AG09309 (cell line): ENCODE data around the gene TCF19.
A peak's percentile ranks its signal among the peaks of the same experiment; 100 is the strongest.

ENCODE experiments used
- DNase-seq: peaks from one replicate; pipeline ENCODE4 v3.0.0-alpha.2; 2010; ENCODE audit warnings: low read depth
- H3K4me3 ChIP-seq: 2 replicates; pipeline ENCODE4 v1.5.1; 2011; ENCODE audit warnings: mild to moderate bottlenecking, low read depth, low read length, moderate library complexity; ENCODE audit not compliant: control insufficient read depth
- TF ChIP-seq, protein P1 (sequence below): IDR thresholded peaks from 2 replicates; pipeline ENCODE4 v1.5.1; 2011; ENCODE audit warnings: mild to moderate bottlenecking, low read depth, low read length, inconsistent platforms; ENCODE audit not compliant: insufficient read depth, control insufficient read depth; ENCODE audit errors: missing control alignments

The TCF19 gene

DNA sequence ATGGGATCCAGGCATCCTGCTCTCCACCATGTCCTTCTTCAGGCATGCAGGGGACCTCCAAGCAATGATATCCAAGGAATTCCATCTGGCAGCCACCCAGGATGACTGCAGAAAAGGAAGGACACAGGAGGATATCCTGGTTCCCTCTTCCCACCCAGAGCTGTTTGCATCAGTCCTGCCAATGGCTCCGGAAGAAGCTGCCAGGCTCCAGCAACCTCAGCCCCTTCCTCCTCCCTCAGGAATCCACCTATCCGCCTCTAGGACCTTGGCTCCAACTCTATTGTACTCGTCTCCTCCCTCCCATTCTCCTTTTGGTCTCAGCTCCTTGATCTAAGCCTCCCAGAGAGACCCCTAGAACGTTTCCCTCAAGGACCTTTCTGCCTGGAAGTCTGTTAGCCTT lies 18.8 kb upstream of the TCF19 start:
- no peak overlapping the region for H3K4me3 ChIP-seq
- TF ChIP-seq, protein P1, sequence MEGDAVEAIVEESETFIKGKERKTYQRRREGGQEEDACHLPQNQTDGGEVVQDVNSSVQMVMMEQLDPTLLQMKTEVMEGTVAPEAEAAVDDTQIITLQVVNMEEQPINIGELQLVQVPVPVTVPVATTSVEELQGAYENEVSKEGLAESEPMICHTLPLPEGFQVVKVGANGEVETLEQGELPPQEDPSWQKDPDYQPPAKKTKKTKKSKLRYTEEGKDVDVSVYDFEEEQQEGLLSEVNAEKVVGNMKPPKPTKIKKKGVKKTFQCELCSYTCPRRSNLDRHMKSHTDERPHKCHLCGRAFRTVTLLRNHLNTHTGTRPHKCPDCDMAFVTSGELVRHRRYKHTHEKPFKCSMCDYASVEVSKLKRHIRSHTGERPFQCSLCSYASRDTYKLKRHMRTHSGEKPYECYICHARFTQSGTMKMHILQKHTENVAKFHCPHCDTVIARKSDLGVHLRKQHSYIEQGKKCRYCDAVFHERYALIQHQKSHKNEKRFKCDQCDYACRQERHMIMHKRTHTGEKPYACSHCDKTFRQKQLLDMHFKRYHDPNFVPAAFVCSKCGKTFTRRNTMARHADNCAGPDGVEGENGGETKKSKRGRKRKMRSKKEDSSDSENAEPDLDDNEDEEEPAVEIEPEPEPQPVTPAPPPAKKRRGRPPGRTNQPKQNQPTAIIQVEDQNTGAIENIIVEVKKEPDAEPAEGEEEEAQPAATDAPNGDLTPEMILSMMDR: no peak
- DNase-seq: no peak

DNA sequence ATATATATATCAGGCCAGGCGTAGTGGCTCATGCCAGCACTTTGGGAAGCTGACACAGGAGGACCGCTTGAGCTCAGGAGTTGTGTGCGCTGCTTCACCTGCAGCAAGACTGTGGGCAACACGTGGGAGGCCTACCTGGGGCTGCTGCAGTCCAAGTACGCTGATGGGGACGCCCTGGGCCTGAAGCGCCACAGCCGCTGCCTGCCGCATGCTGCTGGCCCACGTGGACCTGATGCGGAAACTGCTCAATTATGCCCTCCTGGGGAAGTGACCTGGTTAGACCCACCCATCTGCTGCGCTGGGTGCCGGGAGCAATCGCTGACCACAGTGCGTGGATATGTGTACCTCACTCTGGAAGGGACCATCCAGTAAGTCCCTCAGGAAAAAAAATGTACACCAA lies 17.7 kb upstream of the TCF19 start:
- no peak for DNase-seq
- TF ChIP-seq, protein P1: no peak
- H3K4me3 ChIP-seq: no peak overlapping the region

DNA sequence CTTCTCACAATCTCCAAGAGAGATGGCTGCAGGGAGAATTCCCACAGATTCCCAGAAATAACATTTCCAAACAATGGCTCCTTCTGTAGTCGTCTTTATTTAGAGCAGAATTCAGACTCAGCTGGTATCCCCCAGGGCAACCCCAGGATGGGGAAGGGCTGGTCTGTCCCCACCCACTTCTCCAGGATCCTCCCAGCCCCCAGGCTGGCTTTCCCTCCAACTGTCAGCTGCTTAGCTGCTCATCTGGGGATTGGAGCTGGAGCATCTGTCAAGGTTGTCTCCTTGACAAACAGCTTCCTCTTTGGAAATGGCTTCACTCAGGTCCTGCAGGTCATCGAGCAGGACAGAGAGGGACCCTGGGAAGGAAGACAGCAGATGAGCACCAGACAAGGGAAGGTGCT lies 16.0 kb upstream of the TCF19 start:
- no peak for DNase-seq
- H3K4me3 ChIP-seq: no peak overlapping the region
- TF ChIP-seq, protein P1: no peak

DNA sequence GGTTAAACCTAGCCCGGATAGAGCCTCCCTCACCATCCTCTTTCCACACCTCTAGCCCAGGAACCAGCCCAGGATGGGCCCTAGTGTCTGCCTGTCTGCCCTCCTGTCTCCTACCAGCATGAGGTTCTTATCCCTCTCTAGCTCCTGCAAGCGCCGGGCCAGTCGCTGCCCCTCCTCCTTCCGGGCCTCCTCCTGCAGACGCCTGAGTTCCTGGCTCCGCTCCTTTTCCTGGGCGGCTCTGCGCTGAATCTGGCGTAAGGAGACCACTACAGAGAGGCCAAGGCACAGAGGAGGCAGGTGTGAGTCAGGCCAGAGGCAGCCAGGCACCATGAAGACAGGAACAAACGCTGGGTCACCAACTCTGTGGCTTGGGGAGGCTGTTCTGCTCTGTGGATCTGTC lies 15.2 kb upstream of the TCF19 start:
- TF ChIP-seq, protein P1: no peak
- H3K4me3 ChIP-seq: no peak overlapping the region
- DNase-seq: peak; percentile 46

DNA sequence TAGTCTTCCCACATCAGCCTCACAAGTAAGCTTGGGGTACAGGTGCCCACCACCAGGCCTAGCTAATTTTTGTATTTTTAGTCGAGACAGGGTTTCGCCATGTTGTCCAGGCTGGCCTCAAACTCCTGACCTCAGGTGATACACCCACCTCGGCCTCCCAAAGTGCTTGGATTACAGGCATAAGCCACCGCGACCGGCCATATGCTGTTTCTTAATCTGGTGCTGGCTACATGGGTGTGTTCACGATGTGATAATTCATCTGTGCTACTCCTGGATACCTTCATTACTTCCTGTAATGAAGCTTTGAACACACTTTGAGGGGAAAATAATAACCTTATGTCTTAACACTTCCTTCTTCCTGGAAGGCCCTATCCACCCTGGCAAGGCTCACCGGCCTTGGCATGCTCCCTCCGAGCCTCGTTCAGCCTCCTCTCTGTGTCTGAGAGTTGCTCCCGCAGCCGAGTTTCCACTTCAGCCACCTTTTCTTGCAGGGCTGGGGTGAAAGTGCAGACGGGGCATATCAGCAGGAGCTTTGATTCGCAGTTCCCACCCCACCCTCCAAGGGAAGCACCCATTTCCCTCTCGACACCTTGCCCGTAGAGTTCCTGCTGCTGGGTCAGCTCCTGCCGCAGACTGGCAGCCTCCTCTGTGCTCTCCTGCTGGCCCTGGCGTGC lies 14.0 kb upstream of the TCF19 start:
- no peak overlapping the region for H3K4me3 ChIP-seq
- DNase-seq: no peak
- TF ChIP-seq, protein P1: no peak

DNA sequence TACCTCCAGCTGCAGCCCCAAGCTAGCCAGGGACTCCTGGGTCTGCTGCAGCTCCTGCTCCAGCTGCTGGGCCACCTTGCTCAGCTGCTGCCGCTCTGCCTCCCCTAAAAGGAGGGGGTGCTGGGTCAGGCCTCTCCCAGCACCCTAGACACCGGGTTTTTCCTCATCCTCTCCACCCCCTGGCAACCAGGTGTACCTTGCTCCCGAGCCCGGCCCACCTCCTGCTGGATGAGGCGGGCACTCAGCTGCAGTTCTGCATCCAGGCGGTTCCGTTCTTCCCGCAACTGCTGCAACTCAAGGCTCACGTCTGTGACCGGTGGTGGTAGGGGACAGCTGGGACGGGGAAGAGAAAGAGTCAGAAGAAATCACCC lies 13.4 kb upstream of the TCF19 start:
- H3K4me3 ChIP-seq: no peak overlapping the region
- no peak for DNase-seq
- TF ChIP-seq, protein P1: no peak
